ENCODE results near the gene NBAS.
A peak's percentile ranks its signal among the peaks of the same experiment; 100 is the strongest.

Gene NBAS

GRCh38 chr2:15389895-15390294, 171.2 kb downstream of the NBAS start:
- no peak overlapping the region for H2BK120ac ChIP-seq (ENCODE audit: low read depth, low read length)
- no peak overlapping the region for H2AK5ac ChIP-seq (ENCODE audit: low read length, severe bottlenecking)
- H3K4ac ChIP-seq (ENCODE audit: low read depth in 1 of 2, low read length in 2 of 2) = no peak overlapping the region

GRCh38 chr2:15389326-15389700, 171.8 kb downstream of the NBAS start:
- no peak overlapping the region for H3K4ac ChIP-seq (ENCODE audit: low read depth in 1 of 2, low read length in 2 of 2)
- no peak overlapping the region for H2AK5ac ChIP-seq (ENCODE audit: low read length, severe bottlenecking)
- H2BK15ac ChIP-seq (ENCODE audit: low read depth, poor library complexity, severe bottlenecking) = no peak overlapping the region
- no peak overlapping the region for H4K91ac ChIP-seq (ENCODE audit: low read length)
- H3K23ac ChIP-seq (ENCODE audit: low read length in 2 of 2) = no peak overlapping the region
- H3K4me1 ChIP-seq (ENCODE audit: control insufficient read depth, insufficient read depth, low read depth, low read length) = no peaks in the 10 kb centered on the region
- no peak overlapping the region for H3K4me2 ChIP-seq (ENCODE audit: low read length, poor library complexity, severe bottlenecking)
- H3K36me3 ChIP-seq (ENCODE audit: control insufficient read depth in 1 of 2, insufficient read depth in 2 of 2, low read depth in 1 of 2, low read length in 2 of 2) = peaks cover 0 to 34% of the 10 kb centered on the region in 2 experiments
- H2AFZ ChIP-seq (ENCODE audit: low read depth, low read length) = no peak overlapping the region
- WGBS = no CpG with 5 or more reads among the region's 1 CpG
- H2BK12ac ChIP-seq (ENCODE audit: low read length in 2 of 2) = no peak overlapping the region
- no peak overlapping the region for H3K4me3 ChIP-seq (ENCODE audit: insufficient read depth in 1 of 2, low read depth in 1 of 2, low read length in 2 of 2)
- no peaks in the 10 kb centered on the region for H3K9me3 ChIP-seq (ENCODE audit: control insufficient read depth, low read length)
- no peak overlapping the region for H3K27ac ChIP-seq (ENCODE audit: low read length, poor library complexity, severe bottlenecking)
- no peaks in the 10 kb centered on the region for H3K79me1 ChIP-seq (replicated peaks; ENCODE audit: low read length, poor library complexity, severe bottlenecking)
- H2BK5ac ChIP-seq (ENCODE audit: low read depth, low read length, poor library complexity, severe bottlenecking) = no peak overlapping the region
- no peak overlapping the region for H3K14ac ChIP-seq (ENCODE audit: low read length in 2 of 2)
- H3K9ac ChIP-seq (ENCODE audit: low read length) = no peak overlapping the region
- no peak overlapping the region for H2BK120ac ChIP-seq (ENCODE audit: low read depth, low read length)
- no peak overlapping the region for H4K8ac ChIP-seq (ENCODE audit: low read length)
- H3K18ac ChIP-seq (ENCODE audit: low read depth in 1 of 2, low read length in 2 of 2) = no peak overlapping the region
- no peaks in the 10 kb centered on the region for H3K27me3 ChIP-seq (ENCODE audit: control insufficient read depth in 1 of 2, insufficient read depth in 1 of 2, low read length in 2 of 2)
- DNase-seq = no peak

More at GRCh38 chr2:15389895-15390294, 171.2 kb downstream of the NBAS start:
- H3K14ac ChIP-seq (ENCODE audit: low read length in 2 of 2) = no peak overlapping the region
- no peak overlapping the region for H3K4me2 ChIP-seq (ENCODE audit: low read length, poor library complexity, severe bottlenecking)
- no peak overlapping the region for H3K27ac ChIP-seq (ENCODE audit: low read length, poor library complexity, severe bottlenecking)
- no peak overlapping the region for H4K91ac ChIP-seq (ENCODE audit: low read length)
- H3K9me3 ChIP-seq (ENCODE audit: control insufficient read depth, low read length) = no peaks in the 10 kb centered on the region
- H2AFZ ChIP-seq (ENCODE audit: low read depth, low read length) = no peak overlapping the region
- WGBS = no CpG with 5 or more reads among the region's 3 CpGs
- H3K36me3 ChIP-seq (ENCODE audit: control insufficient read depth in 1 of 2, insufficient read depth in 2 of 2, low read depth in 1 of 2, low read length in 2 of 2) = peaks cover 0 to 37% of the 10 kb centered on the region in 2 experiments
- H3K27me3 ChIP-seq (ENCODE audit: control insufficient read depth in 1 of 2, insufficient read depth in 1 of 2, low read length in 2 of 2) = no peaks in the 10 kb centered on the region
- H3K9ac ChIP-seq (ENCODE audit: low read length) = no peak overlapping the region
- no peak overlapping the region for H3K23ac ChIP-seq (ENCODE audit: low read length in 2 of 2)
- H4K8ac ChIP-seq (ENCODE audit: low read length) = no peak overlapping the region
- H2BK5ac ChIP-seq (ENCODE audit: low read depth, low read length, poor library complexity, severe bottlenecking) = no peak overlapping the region
- no peak overlapping the region for H2BK15ac ChIP-seq (ENCODE audit: low read depth, poor library complexity, severe bottlenecking)
- no peak overlapping the region for H3K18ac ChIP-seq (ENCODE audit: low read depth in 1 of 2, low read length in 2 of 2)
- peak; percentile 4 for DNase-seq
- no peaks in the 10 kb centered on the region for H3K79me1 ChIP-seq (replicated peaks; ENCODE audit: low read length, poor library complexity, severe bottlenecking)
- H3K4me1 ChIP-seq (ENCODE audit: control insufficient read depth, insufficient read depth, low read depth, low read length) = no peaks in the 10 kb centered on the region
- no peak overlapping the region for H2BK12ac ChIP-seq (ENCODE audit: low read length in 2 of 2)
- H3K4me3 ChIP-seq (ENCODE audit: insufficient read depth in 1 of 2, low read depth in 1 of 2, low read length in 2 of 2) = no peak overlapping the region

GRCh38 chr2:15388406-15389325, 172.5 kb downstream of the NBAS start:
- H2BK5ac ChIP-seq (ENCODE audit: low read depth, low read length, poor library complexity, severe bottlenecking) = no peak overlapping the region
- H3K4ac ChIP-seq (ENCODE audit: low read depth in 1 of 2, low read length in 2 of 2) = no peak overlapping the region
- no peak overlapping the region for H2BK12ac ChIP-seq (ENCODE audit: low read length in 2 of 2)
- H3K27me3 ChIP-seq (ENCODE audit: control insufficient read depth in 1 of 2, insufficient read depth in 1 of 2, low read length in 2 of 2) = no peaks in the 10 kb centered on the region
- H3K14ac ChIP-seq (ENCODE audit: low read length in 2 of 2) = no peak overlapping the region
- no peak overlapping the region for H3K9ac ChIP-seq (ENCODE audit: low read length)
- H4K91ac ChIP-seq (ENCODE audit: low read length) = no peak overlapping the region
- WGBS = 93% methylated on average over 2 of the region's 5 CpGs
- no peak overlapping the region for H3K23ac ChIP-seq (ENCODE audit: low read length in 2 of 2)
- no peak overlapping the region for H2BK15ac ChIP-seq (ENCODE audit: low read depth, poor library complexity, severe bottlenecking)
- no peak overlapping the region for H2AFZ ChIP-seq (ENCODE audit: low read depth, low read length)
- no peak overlapping the region for H3K4me3 ChIP-seq (ENCODE audit: insufficient read depth in 1 of 2, low read depth in 1 of 2, low read length in 2 of 2)
- H3K9me3 ChIP-seq (ENCODE audit: control insufficient read depth, low read length) = no peaks in the 10 kb centered on the region
- no peak for DNase-seq
- H3K27ac ChIP-seq (ENCODE audit: low read length, poor library complexity, severe bottlenecking) = no peak overlapping the region
- peaks cover under 1% of the 10 kb centered on the region for H3K4me1 ChIP-seq (ENCODE audit: control insufficient read depth, insufficient read depth, low read depth, low read length)
- H3K36me3 ChIP-seq (ENCODE audit: control insufficient read depth in 1 of 2, insufficient read depth in 2 of 2, low read depth in 1 of 2, low read length in 2 of 2) = peaks cover 0 to 32% of the 10 kb centered on the region in 2 experiments
- no peak overlapping the region for H3K4me2 ChIP-seq (ENCODE audit: low read length, poor library complexity, severe bottlenecking)
- H3K18ac ChIP-seq (ENCODE audit: low read depth in 1 of 2, low read length in 2 of 2) = no peak overlapping the region
- H2BK120ac ChIP-seq (ENCODE audit: low read depth, low read length) = no peak overlapping the region
- no peak overlapping the region for H4K8ac ChIP-seq (ENCODE audit: low read length)
- no peak overlapping the region for H2AK5ac ChIP-seq (ENCODE audit: low read length, severe bottlenecking)
- H3K79me1 ChIP-seq (replicated peaks; ENCODE audit: low read length, poor library complexity, severe bottlenecking) = no peaks in the 10 kb centered on the region

- H2AFZ ChIP-seq (ENCODE audit: low read depth, low read length) = no peak overlapping the region
- H3K36me3 ChIP-seq (ENCODE audit: control insufficient read depth in 1 of 2, insufficient read depth in 2 of 2, low read depth in 1 of 2, low read length in 2 of 2) = peaks cover 0 to 44% of the 10 kb centered on the region in 2 experiments
- H3K4ac ChIP-seq (ENCODE audit: low read depth in 1 of 2, low read length in 2 of 2) = no peak overlapping the region
- no peaks in the 10 kb centered on the region for H3K9me3 ChIP-seq (ENCODE audit: control insufficient read depth, low read length)
- no peak overlapping the region for H3K4me2 ChIP-seq (ENCODE audit: low read length, poor library complexity, severe bottlenecking)
- H3K4me3 ChIP-seq (ENCODE audit: insufficient read depth in 1 of 2, low read depth in 1 of 2, low read length in 2 of 2) = no peak overlapping the region
- H3K27ac ChIP-seq (ENCODE audit: low read length, poor library complexity, severe bottlenecking) = no peak overlapping the region
- no peaks in the 10 kb centered on the region for H3K79me1 ChIP-seq (replicated peaks; ENCODE audit: low read length, poor library complexity, severe bottlenecking)
- H2BK5ac ChIP-seq (ENCODE audit: low read depth, low read length, poor library complexity, severe bottlenecking) = no peak overlapping the region
- no peak for DNase-seq
- no peak overlapping the region for H2BK12ac ChIP-seq (ENCODE audit: low read length in 2 of 2)
- H3K9ac ChIP-seq (ENCODE audit: low read length) = no peak overlapping the region
- H3K18ac ChIP-seq (ENCODE audit: low read depth in 1 of 2, low read length in 2 of 2) = no peak overlapping the region
- no peak overlapping the region for H3K23ac ChIP-seq (ENCODE audit: low read length in 2 of 2)
- H3K14ac ChIP-seq (ENCODE audit: low read length in 2 of 2) = no peak overlapping the region
- H4K91ac ChIP-seq (ENCODE audit: low read length) = no peak overlapping the region
- no peak overlapping the region for H4K8ac ChIP-seq (ENCODE audit: low read length)
- WGBS = no CpG with 5 or more reads among the region's 1 CpG
- H2AK5ac ChIP-seq (ENCODE audit: low read length, severe bottlenecking) = no peak overlapping the region
- no peak overlapping the region for H2BK15ac ChIP-seq (ENCODE audit: low read depth, poor library complexity, severe bottlenecking)
- H3K4me1 ChIP-seq (ENCODE audit: control insufficient read depth, insufficient read depth, low read depth, low read length) = peaks cover 2% of the 10 kb centered on the region
- no peak overlapping the region for H2BK120ac ChIP-seq (ENCODE audit: low read depth, low read length)
- H3K27me3 ChIP-seq (ENCODE audit: control insufficient read depth in 1 of 2, insufficient read depth in 1 of 2, low read length in 2 of 2) = no peaks in the 10 kb centered on the region
Measured at GRCh38 chr2:15385184-15385583, 175.9 kb downstream of the NBAS start.
